ENCODE measurements around the gene DENND2C.

GRCh38 chr1:114535401-114535800 lies 134.4 kb downstream of the DENND2C start:
- no peak for TF ChIP-seq FOXM1 (IDR thresholded peaks at IDR 0.05; ENCODE audit: borderline replicate concordance)
- no peak for TF ChIP-seq SP1 (IDR thresholded peaks at IDR 0.05)
